ENCODE results near the gene RBMS3. TPM values are rescaled to one million over a fixed set of nuclear protein-coding genes. Genes with fewer than 3 reads are reported as not detected.

Gene RBMS3
- total RNA-seq, 4 donors from 2014 or later: 51.5 to 76.0 (median 66.6) TPM

DNA sequence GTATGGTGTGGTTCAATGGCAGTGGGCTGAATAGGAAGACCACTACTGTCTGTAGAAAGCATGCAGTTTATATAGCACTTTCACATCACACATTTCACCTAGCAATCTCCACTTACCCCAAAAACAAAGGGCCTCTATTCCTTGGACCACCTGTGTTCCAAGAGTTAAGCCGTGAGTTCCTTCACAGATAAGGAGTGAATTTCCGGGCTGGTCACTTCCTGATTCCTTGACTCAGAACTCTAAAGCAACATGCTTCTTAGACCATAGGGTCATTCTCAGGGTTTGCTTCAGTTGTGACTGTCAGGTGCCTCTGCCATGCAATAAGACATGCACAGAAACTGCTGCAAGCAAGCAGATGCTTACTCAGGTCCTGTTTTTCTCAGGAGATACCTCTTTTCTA, 737.0 kb downstream of the RBMS3 start:
- Histone ChIP-seq H3K36me3 (no peaks in the 10 kb centered on the region), H3K9me3 (no peaks in the 10 kb centered on the region), H3K27me3 (no peaks in the 10 kb centered on the region), H3K4me1 (no peaks in the 10 kb centered on the region), H3K4me3 (no peak overlapping the region), H3K27ac (no peak overlapping the region)
- no peak for TF ChIP-seq POLR2A (IDR thresholded peaks at IDR 0.05)
- no peak for TF ChIP-seq POLR2AphosphoS5 (IDR thresholded peaks at IDR 0.05)
- TF ChIP-seq EP300 (IDR thresholded peaks at IDR 0.05): no peak
- TF ChIP-seq, protein P1, sequence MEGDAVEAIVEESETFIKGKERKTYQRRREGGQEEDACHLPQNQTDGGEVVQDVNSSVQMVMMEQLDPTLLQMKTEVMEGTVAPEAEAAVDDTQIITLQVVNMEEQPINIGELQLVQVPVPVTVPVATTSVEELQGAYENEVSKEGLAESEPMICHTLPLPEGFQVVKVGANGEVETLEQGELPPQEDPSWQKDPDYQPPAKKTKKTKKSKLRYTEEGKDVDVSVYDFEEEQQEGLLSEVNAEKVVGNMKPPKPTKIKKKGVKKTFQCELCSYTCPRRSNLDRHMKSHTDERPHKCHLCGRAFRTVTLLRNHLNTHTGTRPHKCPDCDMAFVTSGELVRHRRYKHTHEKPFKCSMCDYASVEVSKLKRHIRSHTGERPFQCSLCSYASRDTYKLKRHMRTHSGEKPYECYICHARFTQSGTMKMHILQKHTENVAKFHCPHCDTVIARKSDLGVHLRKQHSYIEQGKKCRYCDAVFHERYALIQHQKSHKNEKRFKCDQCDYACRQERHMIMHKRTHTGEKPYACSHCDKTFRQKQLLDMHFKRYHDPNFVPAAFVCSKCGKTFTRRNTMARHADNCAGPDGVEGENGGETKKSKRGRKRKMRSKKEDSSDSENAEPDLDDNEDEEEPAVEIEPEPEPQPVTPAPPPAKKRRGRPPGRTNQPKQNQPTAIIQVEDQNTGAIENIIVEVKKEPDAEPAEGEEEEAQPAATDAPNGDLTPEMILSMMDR (IDR thresholded peaks at IDR 0.05): no peak
- no peak for ATAC-seq
- WGBS, 2 donors (ENCODE audit: low coverage in 1 of 2): 51% methylated on average over 2 of the region's 2 CpGs; no CpG with 5 or more reads in 1 of the 2 donors

DNA sequence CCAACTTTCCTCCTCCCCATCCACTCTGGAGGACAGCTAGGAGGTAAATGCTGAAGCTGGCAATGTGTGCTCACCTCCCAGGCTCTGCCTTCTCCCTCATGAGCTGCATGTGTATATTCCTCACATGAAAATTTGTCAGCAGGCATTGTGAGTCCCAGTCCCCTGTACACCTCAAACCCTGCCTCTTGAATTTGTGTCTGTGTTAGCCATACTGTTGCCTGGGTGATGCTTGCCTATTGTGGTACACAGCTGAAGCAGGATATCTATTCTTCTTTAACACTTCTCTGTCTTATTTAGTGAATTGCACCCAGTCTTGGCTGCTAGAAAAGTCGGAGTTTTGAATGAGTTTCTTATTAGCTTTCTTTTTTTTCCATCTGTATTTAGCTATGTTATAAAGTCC, 739.5 kb downstream of the RBMS3 start:
- ATAC-seq: no peak
- WGBS, 2 donors (ENCODE audit: low coverage in 1 of 2): 22 to 60% methylated on average over 1 of the region's 1 CpG
- Histone ChIP-seq H3K4me3 (no peak overlapping the region), H3K27me3 (no peaks in the 10 kb centered on the region), H3K9me3 (no peaks in the 10 kb centered on the region), H3K36me3 (no peaks in the 10 kb centered on the region), H3K4me1 (no peaks in the 10 kb centered on the region), H3K27ac (no peak overlapping the region)
- TF ChIP-seq POLR2AphosphoS5 (IDR thresholded peaks at IDR 0.05): no peak

DNA sequence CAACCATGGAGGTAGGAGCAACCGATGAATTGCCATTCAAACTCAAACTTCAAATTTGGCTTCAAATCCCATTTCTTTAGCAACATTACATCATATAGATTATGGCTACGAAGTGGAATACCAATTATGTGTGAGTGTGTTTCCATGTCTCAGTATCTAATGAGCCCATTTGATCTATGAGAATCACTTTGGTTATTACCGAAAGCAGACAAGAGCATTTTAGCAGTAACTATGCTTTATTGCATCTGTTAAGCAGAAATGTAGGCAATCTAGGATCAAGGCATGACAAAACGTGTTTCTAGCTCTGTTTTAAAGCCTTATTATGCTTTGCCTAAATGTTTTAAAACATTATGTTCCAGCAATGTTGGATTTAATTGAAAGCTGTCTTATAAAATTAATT, 743.6 kb downstream of the RBMS3 start:
- H3K4me1 ChIP-seq: no peaks in the 10 kb centered on the region
- no peaks in the 10 kb centered on the region for H3K9me3 ChIP-seq
- TF ChIP-seq EP300 (IDR thresholded peaks at IDR 0.05) (no peak), POLR2A (IDR thresholded peaks at IDR 0.05) (no peak), POLR2AphosphoS5 (IDR thresholded peaks at IDR 0.05) (no peak)
- TF ChIP-seq, protein P1 (IDR thresholded peaks at IDR 0.05): no peak
- H3K36me3 ChIP-seq: no peaks in the 10 kb centered on the region
- H3K27me3 ChIP-seq: no peaks in the 10 kb centered on the region
- no peak overlapping the region for H3K4me3 ChIP-seq
- ATAC-seq: no peak
- H3K27ac ChIP-seq: no peak overlapping the region
- WGBS, 2 donors (ENCODE audit: low coverage in 1 of 2): 60 to 78% methylated on average over 4 of the region's 4 CpGs

- ATAC-seq: no peak
- Histone ChIP-seq H3K4me3 (no peak overlapping the region), H3K27me3 (no peaks in the 10 kb centered on the region), H3K27ac (no peak overlapping the region), H3K36me3 (no peaks in the 10 kb centered on the region), H3K4me1 (no peaks in the 10 kb centered on the region), H3K9me3 (no peaks in the 10 kb centered on the region)
- WGBS, 2 donors (ENCODE audit: low coverage in 1 of 2): 100% methylated on average over 1 of the region's 1 CpG
- TF ChIP-seq, protein P1 (IDR thresholded peaks at IDR 0.05): no peak
- TF ChIP-seq POLR2AphosphoS5 (IDR thresholded peaks at IDR 0.05): no peak
Observed at GRCh38 chr3:30026851-30027250, 746.0 kb downstream of the RBMS3 start.

DNA sequence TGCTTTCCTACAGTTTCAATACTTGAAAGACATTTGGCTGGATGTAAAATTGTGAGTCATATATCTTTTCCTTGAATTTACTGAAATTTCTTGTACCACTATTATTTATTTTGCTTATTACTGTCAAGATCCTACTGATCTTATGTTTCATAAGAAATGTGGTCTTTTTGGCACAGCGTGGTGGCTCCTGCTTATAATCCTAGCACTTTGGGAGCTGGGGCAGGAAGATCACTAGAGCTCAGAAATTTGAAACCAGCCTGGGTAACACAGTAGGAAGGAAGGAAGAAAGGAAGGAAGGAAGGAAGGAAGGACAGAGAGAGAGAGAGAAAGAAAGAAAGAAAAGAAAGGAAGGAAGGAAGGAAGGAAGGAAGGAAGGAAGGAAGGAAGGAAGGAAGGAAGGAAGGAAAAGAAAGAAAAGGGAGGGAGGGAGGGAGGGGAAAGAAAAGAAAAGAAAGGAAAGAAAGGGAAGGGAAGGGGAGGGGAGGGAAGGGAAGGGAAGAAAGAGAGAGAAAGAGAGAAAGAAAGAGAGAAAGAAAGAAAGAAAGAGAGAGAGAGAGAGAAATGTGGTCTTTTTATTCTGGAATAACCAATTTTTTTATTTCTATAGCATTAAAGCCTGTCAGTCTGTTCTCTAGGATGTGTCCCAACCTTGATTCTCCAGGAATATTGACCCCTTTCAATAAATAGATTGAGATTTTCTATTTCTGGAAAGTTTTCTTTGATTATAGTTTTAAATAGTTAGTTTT, 753.5 kb downstream of the RBMS3 start:
- no CpG with 5 or more reads among the region's 1 CpG for WGBS, 2 donors (ENCODE audit: low coverage in 1 of 2)
- TF ChIP-seq, protein P1 (IDR thresholded peaks at IDR 0.05): no peak
- TF ChIP-seq EP300 (IDR thresholded peaks at IDR 0.05) (no peak), POLR2AphosphoS5 (IDR thresholded peaks at IDR 0.05) (no peak)
- no peak overlapping the region for H3K27ac ChIP-seq
- H3K4me3 ChIP-seq: no peak overlapping the region
- no peaks in the 10 kb centered on the region for H3K36me3 ChIP-seq
- H3K27me3 ChIP-seq: no peaks in the 10 kb centered on the region
- no peak for ATAC-seq
- no peaks in the 10 kb centered on the region for H3K9me3 ChIP-seq
- H3K4me1 ChIP-seq: no peaks in the 10 kb centered on the region
